HepG2 (cell line): ENCODE measurements around the gene SNN. TPM values are rescaled to one million over a fixed set of nuclear protein-coding genes. Genes with fewer than 3 reads are reported as not detected.

Experiments used
- AGO1 ChIP-seq: fragments of 200-400 bp; formaldehyde crosslinking; IDR thresholded peaks from 2 replicates; pipeline ENCODE4 v1.6.1; 2017; ENCODE audit warnings: mild to moderate bottlenecking, low read depth, low read length, moderate library complexity; ENCODE audit not compliant: poor library complexity, severe bottlenecking
- HMGXB3 ChIP-seq: sonication (generic); formaldehyde crosslinking; IDR thresholded peaks from 2 replicates; pipeline ENCODE4 v1.4.0; 2020; ENCODE audit warnings: missing genetic modification reagents, borderline replicate concordance
- KLF11 ChIP-seq: IDR thresholded peaks from 2 replicates; pipeline ENCODE4 v1.6.1; 2016; ENCODE audit warnings: missing compliant biosample characterization
- PHF5A ChIP-seq: IDR thresholded peaks from one replicate; pipeline ENCODE4 v1.6.1; 2018; ENCODE audit warnings: low read depth, missing genetic modification reagents; ENCODE audit not compliant: unreplicated experiment
- SNAPC2 ChIP-seq: sonication (generic); formaldehyde crosslinking; IDR thresholded peaks from 2 replicates; pipeline ENCODE4 v1.8.1; 2022; ENCODE audit warnings: mild to moderate bottlenecking, missing genetic modification reagents
- SOX13 ChIP-seq, 3 experiments: fragments of 450-650 bp in 1 of 3; sonication (generic) in 1 of 3; formaldehyde crosslinking in 1 of 3; IDR thresholded peaks in 2 of 3; conservative IDR thresholded peaks in 1 of 3; 2 replicates each; pipeline versions ENCODE4 v1.5.0 to v1.6.1; 2016 to 2020; ENCODE audit warnings: antibody characterized with exemption in 1 of 3, mild to moderate bottlenecking in 1 of 3, missing compliant biosample characterization in 1 of 3, missing genetic modification reagents in 1 of 3, moderate library complexity in 1 of 3
- TARDBP ChIP-seq: sonication (generic); formaldehyde crosslinking; IDR thresholded peaks from 2 replicates; pipeline ENCODE4 v1.8.0; 2022; ENCODE audit warnings: mild to moderate bottlenecking, missing genetic modification reagents
- ZNF143 ChIP-seq: sonication (generic); formaldehyde crosslinking; IDR thresholded peaks from 2 replicates; pipeline ENCODE4 v1.4.0; 2020; ENCODE audit warnings: missing genetic modification reagents
- ZNF350 ChIP-seq: sonication (generic); formaldehyde crosslinking; IDR thresholded peaks from 2 replicates; pipeline ENCODE4 v1.4.0; 2020; ENCODE audit warnings: mild to moderate bottlenecking, low read depth, missing genetic modification reagents, borderline replicate concordance
- ZNF597 ChIP-seq: sonication (generic); formaldehyde crosslinking; IDR thresholded peaks from 2 replicates; pipeline ENCODE4 v1.5.0; 2020; ENCODE audit warnings: missing genetic modification reagents
- polyA plus RNA-seq, 8 experiments: library from polyadenylated mRNA; depleted of rRNA in 3 of 8; stranded (reverse) in 7 of 8; unstranded in 1 of 8; fragments of >200 nt; fragmentation: Illumina TruSeq in 4 of 8; extraction: Trizol in 4 of 8; gene quantifications; 2 replicates each; pipeline versions ENCODE4 v1.2.1 to v1.2.3, GENCODE V29; 2011 to 2016; ENCODE audit warnings: low read depth in 4 of 8, missing spikeins in 1 of 8, mixed read lengths in 1 of 8; ENCODE audit not compliant: insufficient read depth in 1 of 8
- total RNA-seq, 5 experiments: library from RNA; depleted of rRNA; stranded (reverse); fragments of >200 nt; fragmentation: Illumina TruSeq; extraction: Trizol; gene quantifications; 2 replicates each; pipeline ENCODE4 v1.2.3, GENCODE V29; 2016; ENCODE audit warnings: low read depth in 1 of 5
- TF ChIP-seq, protein P1 (sequence below): sonication (generic); formaldehyde crosslinking; IDR thresholded peaks from 2 replicates; pipeline ENCODE4 v1.4.0; 2020; ENCODE audit warnings: mild to moderate bottlenecking, missing genetic modification reagents
- TF ChIP-seq, protein P2 (sequence below): IDR thresholded peaks from 2 replicates; pipeline ENCODE4 v1.6.1; 2016; ENCODE audit warnings: control low read depth
- TF ChIP-seq, protein P3 (sequence below): sonication (generic); formaldehyde crosslinking; IDR thresholded peaks from 2 replicates; pipeline ENCODE4 v1.9.0; 2022; ENCODE audit warnings: missing genetic modification reagents, mild to moderate bottlenecking, borderline replicate concordance

Gene SNN
- total and polyA plus RNA-seq, 2 of the 13 experiments (the other 11 are each of a cell fraction or from before 2014, with no cell fraction given): 5.2 to 8.4 TPM

DNA sequence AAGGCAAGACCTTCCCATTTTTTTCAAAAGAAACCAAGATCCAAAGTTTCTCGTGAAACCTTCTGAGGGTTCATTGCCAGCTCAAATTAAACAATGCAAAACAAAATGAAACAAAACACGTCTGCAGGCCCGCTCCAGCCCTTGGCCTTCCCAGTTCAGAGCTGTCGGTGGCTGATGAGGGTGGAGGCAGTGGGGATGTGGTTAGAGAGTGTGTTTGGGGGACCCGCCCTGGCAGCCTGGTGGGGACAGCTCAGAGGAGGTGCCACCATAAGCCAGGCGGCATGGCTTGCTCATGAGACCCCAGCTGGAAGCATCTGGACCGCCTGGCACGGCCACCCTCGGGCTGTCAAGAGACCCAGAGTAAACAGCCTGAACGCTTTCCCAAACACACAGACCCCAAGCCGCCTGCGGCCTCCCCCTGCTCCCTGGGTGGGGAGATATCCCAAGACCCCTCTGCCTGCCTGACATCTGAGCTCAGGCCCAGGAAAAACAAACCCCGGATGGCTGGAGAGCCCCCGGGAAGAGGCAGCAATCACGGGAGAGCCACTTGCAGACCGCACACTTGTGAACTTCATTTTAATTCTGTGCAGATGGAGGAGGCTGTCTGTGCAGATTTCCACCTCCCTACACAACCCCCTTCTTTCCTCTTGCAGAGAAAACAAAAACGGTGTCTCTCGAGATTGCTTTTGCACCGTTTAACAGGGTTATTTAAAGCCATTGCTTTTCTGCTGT, 46.2 kb upstream of the SNN start (continued):
- TF ChIP-seq, protein P1, sequence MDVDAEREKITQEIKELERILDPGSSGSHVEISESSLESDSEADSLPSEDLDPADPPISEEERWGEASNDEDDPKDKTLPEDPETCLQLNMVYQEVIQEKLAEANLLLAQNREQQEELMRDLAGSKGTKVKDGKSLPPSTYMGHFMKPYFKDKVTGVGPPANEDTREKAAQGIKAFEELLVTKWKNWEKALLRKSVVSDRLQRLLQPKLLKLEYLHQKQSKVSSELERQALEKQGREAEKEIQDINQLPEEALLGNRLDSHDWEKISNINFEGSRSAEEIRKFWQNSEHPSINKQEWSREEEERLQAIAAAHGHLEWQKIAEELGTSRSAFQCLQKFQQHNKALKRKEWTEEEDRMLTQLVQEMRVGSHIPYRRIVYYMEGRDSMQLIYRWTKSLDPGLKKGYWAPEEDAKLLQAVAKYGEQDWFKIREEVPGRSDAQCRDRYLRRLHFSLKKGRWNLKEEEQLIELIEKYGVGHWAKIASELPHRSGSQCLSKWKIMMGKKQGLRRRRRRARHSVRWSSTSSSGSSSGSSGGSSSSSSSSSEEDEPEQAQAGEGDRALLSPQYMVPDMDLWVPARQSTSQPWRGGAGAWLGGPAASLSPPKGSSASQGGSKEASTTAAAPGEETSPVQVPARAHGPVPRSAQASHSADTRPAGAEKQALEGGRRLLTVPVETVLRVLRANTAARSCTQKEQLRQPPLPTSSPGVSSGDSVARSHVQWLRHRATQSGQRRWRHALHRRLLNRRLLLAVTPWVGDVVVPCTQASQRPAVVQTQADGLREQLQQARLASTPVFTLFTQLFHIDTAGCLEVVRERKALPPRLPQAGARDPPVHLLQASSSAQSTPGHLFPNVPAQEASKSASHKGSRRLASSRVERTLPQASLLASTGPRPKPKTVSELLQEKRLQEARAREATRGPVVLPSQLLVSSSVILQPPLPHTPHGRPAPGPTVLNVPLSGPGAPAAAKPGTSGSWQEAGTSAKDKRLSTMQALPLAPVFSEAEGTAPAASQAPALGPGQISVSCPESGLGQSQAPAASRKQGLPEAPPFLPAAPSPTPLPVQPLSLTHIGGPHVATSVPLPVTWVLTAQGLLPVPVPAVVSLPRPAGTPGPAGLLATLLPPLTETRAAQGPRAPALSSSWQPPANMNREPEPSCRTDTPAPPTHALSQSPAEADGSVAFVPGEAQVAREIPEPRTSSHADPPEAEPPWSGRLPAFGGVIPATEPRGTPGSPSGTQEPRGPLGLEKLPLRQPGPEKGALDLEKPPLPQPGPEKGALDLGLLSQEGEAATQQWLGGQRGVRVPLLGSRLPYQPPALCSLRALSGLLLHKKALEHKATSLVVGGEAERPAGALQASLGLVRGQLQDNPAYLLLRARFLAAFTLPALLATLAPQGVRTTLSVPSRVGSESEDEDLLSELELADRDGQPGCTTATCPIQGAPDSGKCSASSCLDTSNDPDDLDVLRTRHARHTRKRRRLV: no peak
- TF ChIP-seq, protein P2, sequence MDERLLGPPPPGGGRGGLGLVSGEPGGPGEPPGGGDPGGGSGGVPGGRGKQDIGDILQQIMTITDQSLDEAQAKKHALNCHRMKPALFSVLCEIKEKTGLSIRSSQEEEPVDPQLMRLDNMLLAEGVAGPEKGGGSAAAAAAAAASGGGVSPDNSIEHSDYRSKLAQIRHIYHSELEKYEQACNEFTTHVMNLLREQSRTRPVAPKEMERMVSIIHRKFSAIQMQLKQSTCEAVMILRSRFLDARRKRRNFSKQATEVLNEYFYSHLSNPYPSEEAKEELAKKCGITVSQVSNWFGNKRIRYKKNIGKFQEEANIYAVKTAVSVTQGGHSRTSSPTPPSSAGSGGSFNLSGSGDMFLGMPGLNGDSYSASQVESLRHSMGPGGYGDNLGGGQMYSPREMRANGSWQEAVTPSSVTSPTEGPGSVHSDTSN: no peak
- TF ChIP-seq AGO1: no peak
- TF ChIP-seq TARDBP (CRISPR knock-in tag): no peak
- TF ChIP-seq, protein P3, sequence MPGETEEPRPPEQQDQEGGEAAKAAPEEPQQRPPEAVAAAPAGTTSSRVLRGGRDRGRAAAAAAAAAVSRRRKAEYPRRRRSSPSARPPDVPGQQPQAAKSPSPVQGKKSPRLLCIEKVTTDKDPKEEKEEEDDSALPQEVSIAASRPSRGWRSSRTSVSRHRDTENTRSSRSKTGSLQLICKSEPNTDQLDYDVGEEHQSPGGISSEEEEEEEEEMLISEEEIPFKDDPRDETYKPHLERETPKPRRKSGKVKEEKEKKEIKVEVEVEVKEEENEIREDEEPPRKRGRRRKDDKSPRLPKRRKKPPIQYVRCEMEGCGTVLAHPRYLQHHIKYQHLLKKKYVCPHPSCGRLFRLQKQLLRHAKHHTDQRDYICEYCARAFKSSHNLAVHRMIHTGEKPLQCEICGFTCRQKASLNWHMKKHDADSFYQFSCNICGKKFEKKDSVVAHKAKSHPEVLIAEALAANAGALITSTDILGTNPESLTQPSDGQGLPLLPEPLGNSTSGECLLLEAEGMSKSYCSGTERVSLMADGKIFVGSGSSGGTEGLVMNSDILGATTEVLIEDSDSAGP: peak; percentile 16; the same call in 1 of the 2 replicates
- TF ChIP-seq PHF5A (CRISPR knock-in tag): no peak
- no peak for TF ChIP-seq KLF11 (CRISPR knock-in tag)
- TF ChIP-seq ZNF350 (CRISPR knock-in tag): no peak; the same call in 1 of the 2 replicates
- TF ChIP-seq HMGXB3 (CRISPR knock-in tag): no peak
- TF ChIP-seq SNAPC2 (CRISPR knock-in tag): no peak
- TF ChIP-seq ZNF143 (CRISPR knock-in tag): peak; percentile 20; the same call in 1 of the 2 replicates
- no peak for TF ChIP-seq ZNF597
- TF ChIP-seq SOX13 (IDR thresholded peaks at IDR 0.05): no peak
- no peak for TF ChIP-seq SOX13 (CRISPR knock-in tag; conservative IDR thresholded peaks at IDR 0.05 in 1 of 2, IDR thresholded peaks at IDR 0.05 in 1 of 2)
